Activated T-helper 1 cell treated with anti-CD3 and anti-CD28 coated beads, Interleukin-12 subunit alpha, Interleukin-12 subunit beta, Interleukin-2, Interleukin-4 antibody, amounts not matched to agents 30 ng/mL and 10 ng/mL and 1 ng/mL, durations not matched to agents 14 hours and 24 hours and 36 hours (primary cell): ENCODE results near the gene CHAMP1. TPM values are rescaled to one million over a fixed set of nuclear protein-coding genes. Genes with fewer than 3 reads are reported as not detected.
A peak's percentile ranks its signal among the peaks of the same experiment; 100 is the strongest.

ENCODE experiments used
- DNase-seq: peaks from one replicate; pipeline ENCODE4 v3.0.0; 2021; ENCODE audit warnings: low spot score
- H3K27ac Mint-ChIP-seq: one replicate; pipeline ENCODE4 v1.8.0; 2021; ENCODE audit warnings: mild to moderate bottlenecking, mixed read lengths
- H3K27me3 Mint-ChIP-seq: one replicate; pipeline ENCODE4 v1.8.0; 2022; ENCODE audit warnings: mild to moderate bottlenecking, moderate library complexity, mixed read lengths; ENCODE audit not compliant: insufficient read depth
- H3K36me3 Mint-ChIP-seq: one replicate; pipeline ENCODE4 v1.8.0; 2021; ENCODE audit warnings: low read depth, mixed read lengths
- H3K4me1 Mint-ChIP-seq: one replicate; pipeline ENCODE4 v1.8.0; 2021; ENCODE audit warnings: low read depth, mixed read lengths
- H3K4me3 Mint-ChIP-seq: one replicate; pipeline ENCODE4 v1.8.0; 2021; ENCODE audit warnings: mild to moderate bottlenecking, moderate library complexity, mixed read lengths
- H3K9me3 Mint-ChIP-seq: one replicate; pipeline ENCODE4 v1.8.0; 2021; ENCODE audit warnings: mixed read lengths
- intact Hi-C: fragments of 100-400 bp; cut with micrococcal nuclease; formaldehyde crosslinking; loops from one replicate; pipeline ENCODE4 v1.15.1; 2024
- total RNA-seq: library from RNA; stranded (reverse); gene quantifications from 2 replicates; pipeline ENCODE4 v1.2.3, GENCODE V29; 2022

The CHAMP1 gene
- total RNA-seq, 1 donor from 2014 or later: 42.3 TPM

- DNase-seq: no peak
- no peak overlapping the region for H3K4me3 Mint-ChIP-seq
Measured at GRCh38 chr13:114309806-114310410, 4.4 kb upstream of the CHAMP1 start.

GRCh38 chr13:114310956-114311355 lies 3.3 kb upstream of the CHAMP1 start:
- Mint-ChIP-seq H3K27me3 (peaks cover 1% of the 10 kb centered on the region), H3K36me3 (peaks cover 7% of the 10 kb centered on the region), H3K9me3 (no peaks in the 10 kb centered on the region), H3K4me3 (no peak overlapping the region), H3K27ac (no peak overlapping the region), H3K4me1 (peaks cover 22% of the 10 kb centered on the region)
- no peak for DNase-seq
- intact Hi-C loops: no loop called here

More at GRCh38 chr13:114309806-114310410, 4.4 kb upstream of the CHAMP1 start:
- H3K27ac Mint-ChIP-seq: no peak overlapping the region
- intact Hi-C loops: no loop called here
- H3K36me3 Mint-ChIP-seq: peaks cover 4% of the 10 kb centered on the region
- no peaks in the 10 kb centered on the region for H3K9me3 Mint-ChIP-seq
- peaks cover 15% of the 10 kb centered on the region for H3K4me1 Mint-ChIP-seq
- peaks cover 1% of the 10 kb centered on the region for H3K27me3 Mint-ChIP-seq

- intact Hi-C loops: no loop called here
- H3K4me1 Mint-ChIP-seq: peaks cover 22% of the 10 kb centered on the region
- H3K27me3 Mint-ChIP-seq: peaks cover 1% of the 10 kb centered on the region
- H3K4me3 Mint-ChIP-seq: no peak overlapping the region
- DNase-seq: no peak
- peaks cover 7% of the 10 kb centered on the region for H3K36me3 Mint-ChIP-seq
- no peak overlapping the region for H3K27ac Mint-ChIP-seq
- H3K9me3 Mint-ChIP-seq: no peaks in the 10 kb centered on the region
Measured at GRCh38 chr13:114311387-114311786, 2.9 kb upstream of the CHAMP1 start.

GRCh38 chr13:114311908-114312307 lies 2.4 kb upstream of the CHAMP1 start:
- Mint-ChIP-seq H3K27me3 (peaks cover 1% of the 10 kb centered on the region), H3K27ac (no peak overlapping the region), H3K36me3 (peaks cover 6% of the 10 kb centered on the region), H3K4me1 (peaks cover 26% of the 10 kb centered on the region), H3K9me3 (no peaks in the 10 kb centered on the region), H3K4me3 (no peak overlapping the region)
- DNase-seq: no peak
- intact Hi-C loops: no loop called here

- Mint-ChIP-seq H3K27ac (peak overlapping the region; percentile 94), H3K36me3 (peaks cover 4% of the 10 kb centered on the region), H3K27me3 (peaks cover 1% of the 10 kb centered on the region), H3K4me3 (peak overlapping the region; percentile 85), H3K4me1 (peaks cover 36% of the 10 kb centered on the region), H3K9me3 (no peaks in the 10 kb centered on the region)
- intact Hi-C loops: no loop called here
- DNase-seq: no peak
Measured at GRCh38 chr13:114313061-114313860, 1.0 kb upstream of the CHAMP1 start.

- peaks cover 52% of the 10 kb centered on the region for H3K4me1 Mint-ChIP-seq
- H3K27ac Mint-ChIP-seq: peak overlapping the region; percentile 46
- peak overlapping the region; percentile 90 for H3K4me3 Mint-ChIP-seq
- H3K9me3 Mint-ChIP-seq: no peaks in the 10 kb centered on the region
- intact Hi-C loops: loop anchor here (1.0 kb wide), 1 partner anchor 25 kb away; no protein-coding TSS in a partner anchor
- peaks cover 12% of the 10 kb centered on the region for H3K36me3 Mint-ChIP-seq
- no peak for DNase-seq
- peaks cover 1% of the 10 kb centered on the region for H3K27me3 Mint-ChIP-seq
Measured at GRCh38 chr13:114315074-114315785, 927 bp downstream of the CHAMP1 start.

- peaks cover 29% of the 10 kb centered on the region for H3K36me3 Mint-ChIP-seq
- peaks cover 46% of the 10 kb centered on the region for H3K4me1 Mint-ChIP-seq
- H3K9me3 Mint-ChIP-seq: no peaks in the 10 kb centered on the region
- no peak overlapping the region for H3K4me3 Mint-ChIP-seq
- intact Hi-C loops: no loop called here
- H3K27ac Mint-ChIP-seq: no peak overlapping the region
- no peak for DNase-seq
- H3K27me3 Mint-ChIP-seq: no peaks in the 10 kb centered on the region
Measured at GRCh38 chr13:114318624-114319023, 4.3 kb downstream of the CHAMP1 start.

- H3K9me3 Mint-ChIP-seq: no peaks in the 10 kb centered on the region
- no peak for DNase-seq
- peaks cover 51% of the 10 kb centered on the region for H3K4me1 Mint-ChIP-seq
- H3K36me3 Mint-ChIP-seq: peaks cover 37% of the 10 kb centered on the region
- H3K27me3 Mint-ChIP-seq: no peaks in the 10 kb centered on the region
- intact Hi-C loops: no loop called here
- H3K27ac Mint-ChIP-seq: peak overlapping the region; percentile 50
- no peak overlapping the region for H3K4me3 Mint-ChIP-seq
Measured at GRCh38 chr13:114319441-114319913, 5.2 kb downstream of the CHAMP1 start.

- Mint-ChIP-seq H3K36me3 (peaks cover 41% of the 10 kb centered on the region), H3K9me3 (no peaks in the 10 kb centered on the region), H3K4me3 (no peak overlapping the region), H3K27me3 (no peaks in the 10 kb centered on the region), H3K4me1 (peaks cover 53% of the 10 kb centered on the region), H3K27ac (no peak overlapping the region)
- no peak for DNase-seq
- intact Hi-C loops: no loop called here
Measured at GRCh38 chr13:114320065-114320464, 5.8 kb downstream of the CHAMP1 start.

- Mint-ChIP-seq H3K9me3 (no peaks in the 10 kb centered on the region), H3K4me1 (peaks cover 59% of the 10 kb centered on the region), H3K36me3 (peaks cover 48% of the 10 kb centered on the region), H3K27me3 (no peaks in the 10 kb centered on the region), H3K27ac (no peak overlapping the region), H3K4me3 (no peak overlapping the region)
- DNase-seq: no peak
- intact Hi-C loops: no loop called here
Measured at GRCh38 chr13:114321256-114321655, 7.0 kb downstream of the CHAMP1 start.

GRCh38 chr13:114323349-114323748 lies 9.0 kb downstream of the CHAMP1 start:
- Mint-ChIP-seq H3K4me1 (peaks cover 55% of the 10 kb centered on the region), H3K9me3 (no peaks in the 10 kb centered on the region), H3K27ac (no peak overlapping the region), H3K27me3 (no peaks in the 10 kb centered on the region), H3K36me3 (peaks cover 54% of the 10 kb centered on the region), H3K4me3 (no peak overlapping the region)
- DNase-seq: no peak
- intact Hi-C loops: no loop called here

GRCh38 chr13:114324334-114324733 lies 10.0 kb downstream of the CHAMP1 start:
- Mint-ChIP-seq H3K9me3 (no peaks in the 10 kb centered on the region), H3K27ac (peak overlapping the region; percentile 35), H3K27me3 (no peaks in the 10 kb centered on the region), H3K4me3 (no peak overlapping the region), H3K36me3 (peaks cover 54% of the 10 kb centered on the region), H3K4me1 (peaks cover 48% of the 10 kb centered on the region)
- intact Hi-C loops: no loop called here
- DNase-seq: no peak

GRCh38 chr13:114325729-114326128 lies 11.4 kb downstream of the CHAMP1 start:
- H3K9me3 Mint-ChIP-seq: no peaks in the 10 kb centered on the region
- no peak for DNase-seq
- intact Hi-C loops: no loop called here
- no peak overlapping the region for H3K27ac Mint-ChIP-seq
- no peaks in the 10 kb centered on the region for H3K27me3 Mint-ChIP-seq
- H3K36me3 Mint-ChIP-seq: peaks cover 48% of the 10 kb centered on the region
- H3K4me3 Mint-ChIP-seq: no peak overlapping the region
- H3K4me1 Mint-ChIP-seq: peaks cover 37% of the 10 kb centered on the region
